HG03196 (cell line): Measurements from ENCODE around the gene PDE11A.
A peak's percentile ranks its signal among the peaks of the same experiment; 100 is the strongest.

Experiments
- ATAC-seq: cut with Tn5 transposase; IDR thresholded peaks from one replicate; pipeline ENCODE4 v1.9.1; 2021; ENCODE audit not compliant: unreplicated experiment

PDE11A gene

GRCh38 chr2:177929662-177930522 is 142.7 kb downstream of the PDE11A start:
- no peak for ATAC-seq

GRCh38 chr2:177923323-177923722 is 149.3 kb downstream of the PDE11A start:
- no peak for ATAC-seq

- no peak for ATAC-seq
Observed at GRCh38 chr2:177921726-177922125, 150.9 kb downstream of the PDE11A start.

- ATAC-seq: no peak
Observed at GRCh38 chr2:177917169-177917568, 155.4 kb downstream of the PDE11A start.

GRCh38 chr2:177916342-177916741 is 156.2 kb downstream of the PDE11A start:
- no peak for ATAC-seq

GRCh38 chr2:177914247-177914646 is 158.3 kb downstream of the PDE11A start:
- no peak for ATAC-seq

GRCh38 chr2:177909962-177910361 is 162.6 kb downstream of the PDE11A start:
- ATAC-seq: no peak

- no peak for ATAC-seq
Observed at GRCh38 chr2:177908824-177909223, 163.8 kb downstream of the PDE11A start.

GRCh38 chr2:177908182-177908581 is 164.4 kb downstream of the PDE11A start:
- no peak for ATAC-seq

GRCh38 chr2:177906041-177906718 is 166.4 kb downstream of the PDE11A start:
- ATAC-seq: peak; percentile 87

- ATAC-seq: no peak
Observed at GRCh38 chr2:177905640-177906039, 166.9 kb downstream of the PDE11A start.

GRCh38 chr2:177902395-177903163 is 170.0 kb downstream of the PDE11A start:
- no peak for ATAC-seq

GRCh38 chr2:177900082-177900481 is 172.5 kb downstream of the PDE11A start:
- ATAC-seq: no peak

GRCh38 chr2:177897278-177897677 is 175.3 kb downstream of the PDE11A start:
- no peak for ATAC-seq

GRCh38 chr2:177896587-177896986 is 176.0 kb downstream of the PDE11A start:
- ATAC-seq: no peak

GRCh38 chr2:177894546-177894945 is 178.0 kb downstream of the PDE11A start:
- ATAC-seq: no peak

- no peak for ATAC-seq
Observed at GRCh38 chr2:177893880-177894279, 178.7 kb downstream of the PDE11A start.

GRCh38 chr2:177891533-177891932 is 181.0 kb downstream of the PDE11A start:
- ATAC-seq: no peak

GRCh38 chr2:177889818-177890460 is 182.6 kb downstream of the PDE11A start:
- ATAC-seq: no peak

GRCh38 chr2:177888581-177888980 is 184.0 kb downstream of the PDE11A start:
- ATAC-seq: no peak

- ATAC-seq: no peak
Observed at GRCh38 chr2:177887722-177888121, 184.9 kb downstream of the PDE11A start.
